GM10266 (cell line): Measurements from ENCODE around the gene CHST8.
"Not testable (repeated sequence)": the region's sequence is repeated elsewhere in the genome, so short reads cannot be mapped to it uniquely, and the experiment has no call there.

Experiments
- DNase-seq: peaks from one replicate; pipeline ENCODE4 v3.0.0; 2012; ENCODE audit errors: extremely low spot score
- TF ChIP-seq, protein P1 (sequence below): IDR thresholded peaks from 2 replicates; pipeline ENCODE4 v1.5.1; 2012; ENCODE audit warnings: mild to moderate bottlenecking, low read depth; ENCODE audit not compliant: control insufficient read depth, insufficient read depth; ENCODE audit errors: missing control alignments

CHST8 gene

DNA sequence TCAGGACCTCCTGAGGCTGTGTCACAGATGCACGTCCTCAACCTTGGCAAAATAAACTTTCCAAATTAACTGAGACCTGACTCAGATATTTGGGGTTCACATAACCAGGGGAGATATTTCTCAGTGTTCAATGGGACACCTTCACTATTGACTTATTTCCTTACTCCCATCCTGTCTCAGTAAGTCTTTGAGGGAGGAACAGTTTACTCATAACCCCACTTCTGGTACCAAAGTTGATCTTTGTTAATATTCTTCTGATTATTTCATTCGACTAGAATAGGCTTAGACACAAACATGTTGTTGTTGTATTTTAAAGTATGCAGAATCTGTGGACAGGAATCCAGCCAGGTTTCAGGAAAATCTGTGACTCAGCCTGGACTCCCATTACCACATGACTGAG lies 34.6 kb upstream of the CHST8 start:
- TF ChIP-seq, protein P1, sequence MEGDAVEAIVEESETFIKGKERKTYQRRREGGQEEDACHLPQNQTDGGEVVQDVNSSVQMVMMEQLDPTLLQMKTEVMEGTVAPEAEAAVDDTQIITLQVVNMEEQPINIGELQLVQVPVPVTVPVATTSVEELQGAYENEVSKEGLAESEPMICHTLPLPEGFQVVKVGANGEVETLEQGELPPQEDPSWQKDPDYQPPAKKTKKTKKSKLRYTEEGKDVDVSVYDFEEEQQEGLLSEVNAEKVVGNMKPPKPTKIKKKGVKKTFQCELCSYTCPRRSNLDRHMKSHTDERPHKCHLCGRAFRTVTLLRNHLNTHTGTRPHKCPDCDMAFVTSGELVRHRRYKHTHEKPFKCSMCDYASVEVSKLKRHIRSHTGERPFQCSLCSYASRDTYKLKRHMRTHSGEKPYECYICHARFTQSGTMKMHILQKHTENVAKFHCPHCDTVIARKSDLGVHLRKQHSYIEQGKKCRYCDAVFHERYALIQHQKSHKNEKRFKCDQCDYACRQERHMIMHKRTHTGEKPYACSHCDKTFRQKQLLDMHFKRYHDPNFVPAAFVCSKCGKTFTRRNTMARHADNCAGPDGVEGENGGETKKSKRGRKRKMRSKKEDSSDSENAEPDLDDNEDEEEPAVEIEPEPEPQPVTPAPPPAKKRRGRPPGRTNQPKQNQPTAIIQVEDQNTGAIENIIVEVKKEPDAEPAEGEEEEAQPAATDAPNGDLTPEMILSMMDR = no peak
- no peak for DNase-seq

DNA sequence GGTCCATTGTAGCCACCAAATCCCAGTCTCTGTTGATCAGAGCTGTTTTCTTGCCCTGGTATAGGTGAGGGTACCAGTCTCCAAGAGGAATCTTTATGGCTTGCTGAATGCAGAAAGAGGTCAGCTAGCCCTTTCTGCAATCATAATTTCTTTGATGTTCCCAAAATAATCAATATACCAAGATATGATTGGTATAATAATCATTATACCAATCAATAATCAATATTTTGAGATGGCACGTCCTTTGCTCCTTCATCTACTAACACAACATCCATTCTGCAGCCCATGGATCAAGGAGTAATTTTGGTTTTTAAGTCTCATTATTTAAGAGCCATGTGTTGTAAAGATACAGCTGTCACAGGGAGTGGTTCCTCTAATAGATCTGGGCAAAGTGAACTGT lies 31.5 kb upstream of the CHST8 start:
- TF ChIP-seq, protein P1 = no peak
- no peak for DNase-seq

DNA sequence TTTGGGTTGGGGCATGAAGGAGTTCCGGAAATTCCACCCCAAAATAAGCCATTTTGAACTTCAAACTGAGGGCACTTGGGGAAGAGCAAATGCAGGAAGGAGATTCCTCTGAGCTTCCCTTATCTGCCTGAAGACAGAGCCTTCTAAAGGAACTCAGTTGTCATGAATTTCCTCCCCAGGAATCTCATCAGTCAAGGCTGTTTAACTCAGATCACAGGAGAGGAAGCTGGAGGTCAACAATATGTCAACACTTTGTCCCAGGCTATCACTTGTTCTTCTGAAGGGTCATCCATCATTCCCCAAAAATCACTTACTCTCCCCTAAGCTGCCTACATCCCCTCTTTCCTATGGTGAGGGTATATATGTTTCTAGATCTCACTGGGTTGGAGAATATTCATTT lies 26.0 kb upstream of the CHST8 start:
- TF ChIP-seq, protein P1 = no peak
- DNase-seq = no peak

DNA sequence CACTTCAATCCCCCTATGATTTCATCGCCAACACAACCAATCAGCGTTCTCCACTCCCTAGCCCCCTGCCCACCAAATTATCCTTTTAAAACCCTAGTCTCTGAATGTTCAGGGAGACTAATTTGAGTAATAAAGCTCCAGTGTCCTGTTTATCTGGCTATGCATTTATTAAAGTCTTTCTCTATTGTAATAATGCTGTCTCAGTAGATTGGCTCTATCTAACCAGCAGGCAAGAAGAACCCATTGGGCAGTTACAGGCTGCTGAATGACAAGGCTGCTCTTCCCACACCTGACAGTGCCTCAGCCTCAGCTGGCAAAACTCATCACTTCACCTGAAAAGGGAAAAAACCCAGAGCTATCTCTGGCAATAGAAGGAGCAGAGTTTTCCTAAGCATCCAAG lies 20.2 kb upstream of the CHST8 start:
- TF ChIP-seq, protein P1 = no peak
- DNase-seq = no peak

DNA sequence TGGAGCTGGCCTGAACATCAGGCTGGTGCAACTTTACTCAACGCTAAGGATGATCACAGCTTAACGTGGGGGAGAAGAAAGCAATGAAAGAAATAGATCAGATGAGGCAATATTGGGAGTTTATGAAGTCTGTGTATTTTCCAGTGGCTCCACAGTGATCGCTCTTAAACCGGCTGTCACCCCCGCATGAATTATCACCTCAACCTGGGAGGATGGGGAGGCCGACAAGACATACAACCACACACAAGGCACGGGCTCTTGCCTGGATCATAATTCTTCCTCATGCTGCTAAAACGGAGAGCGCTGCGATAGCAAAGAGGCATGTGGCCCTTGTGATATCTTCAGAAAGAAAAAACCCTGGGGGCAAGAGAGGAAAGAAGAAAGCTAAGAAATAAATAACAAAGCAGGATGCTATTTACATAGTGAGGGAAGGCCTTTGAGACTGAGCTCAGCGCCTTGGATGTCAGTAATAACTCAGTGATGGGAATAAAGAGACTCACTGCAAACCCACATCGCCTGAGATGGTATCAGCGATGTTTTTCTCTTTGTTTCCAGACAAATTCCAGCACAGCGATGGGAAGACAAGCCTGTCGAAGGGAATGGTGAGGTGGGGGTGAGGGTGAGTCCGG lies 19.1 kb upstream of the CHST8 start:
- no peak for DNase-seq
- TF ChIP-seq, protein P1 = no peak

DNA sequence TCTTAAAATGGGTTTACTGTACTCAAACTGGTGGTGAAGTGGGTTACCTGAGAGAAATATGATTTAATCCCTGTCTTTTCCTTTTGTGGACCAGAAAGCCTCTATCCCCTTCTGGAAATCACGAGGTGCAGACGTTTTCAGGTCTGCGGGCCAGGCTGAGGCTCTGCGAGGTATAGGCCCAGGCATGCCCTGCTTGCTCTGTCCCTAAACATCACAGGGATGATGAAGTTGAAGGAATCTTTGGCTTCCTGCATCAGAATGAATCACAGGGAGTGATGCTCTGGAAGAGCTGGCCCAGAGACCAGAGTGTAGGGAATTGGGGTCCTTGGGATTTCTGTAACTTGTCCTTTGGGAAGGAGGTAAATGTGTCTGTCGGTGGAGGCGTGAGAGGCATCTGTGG lies 18.4 kb upstream of the CHST8 start:
- DNase-seq = no peak
- TF ChIP-seq, protein P1 = no peak

DNA sequence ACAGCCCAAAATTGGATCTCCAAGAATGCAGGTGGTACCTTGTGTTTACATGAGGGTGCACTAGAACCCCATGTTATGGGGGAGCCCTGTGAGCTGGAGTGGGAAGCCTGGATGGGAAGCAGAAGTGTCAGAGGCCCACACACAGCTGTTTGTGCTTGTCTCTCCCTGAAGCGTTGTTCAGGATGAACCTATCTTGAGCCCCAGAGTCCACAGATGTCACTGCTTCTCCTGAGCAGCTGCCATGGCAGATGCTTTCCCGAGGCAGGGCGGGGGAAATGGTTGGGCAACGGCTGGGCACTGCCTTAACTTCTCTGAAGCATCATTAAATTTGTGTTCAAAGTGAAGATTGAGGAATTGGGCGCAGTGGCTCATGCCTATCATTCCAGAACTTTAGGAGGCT lies 17.1 kb upstream of the CHST8 start:
- TF ChIP-seq, protein P1 = no peak

DNA sequence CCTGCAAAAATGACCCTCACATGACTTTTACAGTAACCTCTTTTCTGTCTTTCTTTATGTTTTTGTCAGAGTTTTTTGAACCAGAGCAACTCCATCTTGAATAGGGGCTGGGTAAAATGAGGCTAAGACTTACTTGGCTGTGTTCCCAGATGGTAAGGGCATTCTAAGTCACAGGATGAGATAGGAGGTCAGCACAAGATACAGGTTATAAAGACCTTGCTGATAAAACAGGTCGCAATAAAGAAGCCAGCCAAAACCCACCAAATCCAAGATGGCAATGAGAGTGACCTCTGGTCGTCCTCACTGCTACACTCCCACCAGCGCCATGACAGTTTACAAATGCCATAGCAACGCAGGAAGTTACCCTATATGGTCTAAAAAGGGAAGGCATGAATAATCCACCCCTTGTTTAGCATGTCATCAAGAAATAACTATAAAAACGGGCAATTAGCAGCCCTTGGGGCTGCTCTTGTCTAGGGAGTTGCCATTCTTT lies 15.9 kb upstream of the CHST8 start:
- not testable (repeated sequence) for DNase-seq

More for the DNA sequence above, 17.1 kb upstream of the CHST8 start:
- DNase-seq = no peak
